HepG2 (cell line): ENCODE results near the gene NECAB2. TPM values are rescaled to one million over a fixed set of nuclear protein-coding genes. Genes with fewer than 3 reads are reported as not detected.

Experiments
- ARID2 ChIP-seq: sonication (generic); formaldehyde crosslinking; IDR thresholded peaks from 2 replicates; pipeline ENCODE4 v1.8.1; 2022; ENCODE audit warnings: mild to moderate bottlenecking, missing genetic modification reagents, borderline replicate concordance
- GMEB2 ChIP-seq: IDR thresholded peaks from 2 replicates; pipeline ENCODE4 v1.6.1; 2016; ENCODE audit warnings: missing biosample characterization, missing genetic modification reagents, low read depth
- HMGXB3 ChIP-seq: sonication (generic); formaldehyde crosslinking; IDR thresholded peaks from 2 replicates; pipeline ENCODE4 v1.4.0; 2020; ENCODE audit warnings: missing genetic modification reagents, borderline replicate concordance
- HOXA3 ChIP-seq: sonication (generic); formaldehyde crosslinking; IDR thresholded peaks from 2 replicates; pipeline ENCODE4 v1.5.0; 2020; ENCODE audit warnings: missing genetic modification reagents
- KLF9 ChIP-seq: IDR thresholded peaks from 2 replicates; pipeline ENCODE4 v1.6.1; 2016; ENCODE audit warnings: low read depth
- MYNN ChIP-seq: sonication (generic); formaldehyde crosslinking; IDR thresholded peaks from 2 replicates; pipeline ENCODE4 v1.4.0; 2020; ENCODE audit warnings: mild to moderate bottlenecking, low read depth, missing genetic modification reagents
- YY1 ChIP-seq: IDR thresholded peaks from 2 replicates; pipeline ENCODE4 v1.6.1; 2011; ENCODE audit warnings: low read length, low read depth, moderate library complexity, mild to moderate bottlenecking; ENCODE audit not compliant: insufficient read depth, insufficient replicate concordance
- ZNF550 ChIP-seq: sonication (generic); formaldehyde crosslinking; IDR thresholded peaks from 2 replicates; pipeline ENCODE4 v1.4.0; 2020; ENCODE audit warnings: mild to moderate bottlenecking, missing genetic modification reagents, borderline replicate concordance
- ZNF562 ChIP-seq: sonication (generic); formaldehyde crosslinking; IDR thresholded peaks from 2 replicates; pipeline ENCODE4 v1.8.0; 2022; ENCODE audit warnings: missing genetic modification reagents, borderline replicate concordance
- ZNF724P ChIP-seq: sonication (generic); formaldehyde crosslinking; IDR thresholded peaks from 2 replicates; pipeline ENCODE4 v1.8.0; 2022; ENCODE audit warnings: missing genetic modification reagents, borderline replicate concordance
- ZNF737 ChIP-seq: sonication (generic); formaldehyde crosslinking; IDR thresholded peaks from 2 replicates; pipeline ENCODE4 v1.5.0; 2020; ENCODE audit warnings: missing genetic modification reagents, mild to moderate bottlenecking, borderline replicate concordance
- polyA plus RNA-seq, 8 experiments: library from polyadenylated mRNA; depleted of rRNA in 3 of 8; stranded (reverse) in 7 of 8; unstranded in 1 of 8; fragments of >200 nt; fragmentation: Illumina TruSeq in 4 of 8; extraction: Trizol in 4 of 8; gene quantifications; 2 replicates each; pipeline versions ENCODE4 v1.2.1 to v1.2.3, GENCODE V29; 2011 to 2016; ENCODE audit warnings: low read depth in 4 of 8, missing spikeins in 1 of 8, mixed read lengths in 1 of 8; ENCODE audit not compliant: insufficient read depth in 1 of 8
- total RNA-seq, 5 experiments: library from RNA; depleted of rRNA; stranded (reverse); fragments of >200 nt; fragmentation: Illumina TruSeq; extraction: Trizol; gene quantifications; 2 replicates each; pipeline ENCODE4 v1.2.3, GENCODE V29; 2016; ENCODE audit warnings: low read depth in 1 of 5
- TF ChIP-seq, protein P1 (sequence below): sonication (generic); formaldehyde crosslinking; IDR thresholded peaks from 2 replicates; pipeline ENCODE4 v1.4.0; 2020; ENCODE audit warnings: missing genetic modification reagents, borderline replicate concordance
- TF ChIP-seq, protein P2 (sequence below): sonication (generic); formaldehyde crosslinking; IDR thresholded peaks from 2 replicates; pipeline ENCODE4 v1.4.0; 2020; ENCODE audit warnings: missing genetic modification reagents
- TF ChIP-seq, protein P3 (sequence below): sonication (generic); formaldehyde crosslinking; IDR thresholded peaks from 2 replicates; pipeline ENCODE4 v1.5.0; 2020; ENCODE audit warnings: missing genetic modification reagents, mild to moderate bottlenecking, borderline replicate concordance
- TF ChIP-seq, protein P4 (sequence below): sonication (generic); formaldehyde crosslinking; IDR thresholded peaks from 2 replicates; pipeline ENCODE4 v1.8.1; 2023; ENCODE audit warnings: missing genetic modification reagents, inconsistent platforms, borderline replicate concordance

The NECAB2 gene
- total and polyA plus RNA-seq, 2 of the 13 experiments (the other 11 are each of a cell fraction or from before 2014, with no cell fraction given): 0.21 to 0.49 TPM

- TF ChIP-seq, protein P1, sequence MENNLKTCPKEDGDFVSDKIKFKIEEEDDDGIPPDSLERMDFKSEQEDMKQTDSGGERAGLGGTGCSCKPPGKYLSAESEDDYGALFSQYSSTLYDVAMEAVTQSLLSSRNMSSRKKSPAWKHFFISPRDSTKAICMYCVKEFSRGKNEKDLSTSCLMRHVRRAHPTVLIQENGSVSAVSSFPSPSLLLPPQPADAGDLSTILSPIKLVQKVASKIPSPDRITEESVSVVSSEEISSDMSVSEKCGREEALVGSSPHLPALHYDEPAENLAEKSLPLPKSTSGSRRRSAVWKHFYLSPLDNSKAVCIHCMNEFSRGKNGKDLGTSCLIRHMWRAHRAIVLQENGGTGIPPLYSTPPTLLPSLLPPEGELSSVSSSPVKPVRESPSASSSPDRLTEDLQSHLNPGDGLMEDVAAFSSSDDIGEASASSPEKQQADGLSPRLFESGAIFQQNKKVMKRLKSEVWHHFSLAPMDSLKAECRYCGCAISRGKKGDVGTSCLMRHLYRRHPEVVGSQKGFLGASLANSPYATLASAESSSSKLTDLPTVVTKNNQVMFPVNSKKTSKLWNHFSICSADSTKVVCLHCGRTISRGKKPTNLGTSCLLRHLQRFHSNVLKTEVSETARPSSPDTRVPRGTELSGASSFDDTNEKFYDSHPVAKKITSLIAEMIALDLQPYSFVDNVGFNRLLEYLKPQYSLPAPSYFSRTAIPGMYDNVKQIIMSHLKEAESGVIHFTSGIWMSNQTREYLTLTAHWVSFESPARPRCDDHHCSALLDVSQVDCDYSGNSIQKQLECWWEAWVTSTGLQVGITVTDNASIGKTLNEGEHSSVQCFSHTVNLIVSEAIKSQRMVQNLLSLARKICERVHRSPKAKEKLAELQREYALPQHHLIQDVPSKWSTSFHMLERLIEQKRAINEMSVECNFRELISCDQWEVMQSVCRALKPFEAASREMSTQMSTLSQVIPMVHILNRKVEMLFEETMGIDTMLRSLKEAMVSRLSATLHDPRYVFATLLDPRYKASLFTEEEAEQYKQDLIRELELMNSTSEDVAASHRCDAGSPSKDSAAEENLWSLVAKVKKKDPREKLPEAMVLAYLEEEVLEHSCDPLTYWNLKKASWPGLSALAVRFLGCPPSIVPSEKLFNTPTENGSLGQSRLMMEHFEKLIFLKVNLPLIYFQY: peak; percentile 84; the same call in 1 of the 2 replicates
- TF ChIP-seq ZNF724P (CRISPR knock-in tag): peak; percentile 79; the same call in 1 of the 2 replicates
- TF ChIP-seq HOXA3: peak; percentile 91; the same call in 1 of the 2 replicates
- TF ChIP-seq ARID2 (CRISPR knock-in tag): peak; percentile 93
- TF ChIP-seq HMGXB3 (CRISPR knock-in tag): peak; percentile 92
- no peak for TF ChIP-seq ZNF562
- no peak for TF ChIP-seq ZNF550 (CRISPR knock-in tag)
- TF ChIP-seq, protein P2, sequence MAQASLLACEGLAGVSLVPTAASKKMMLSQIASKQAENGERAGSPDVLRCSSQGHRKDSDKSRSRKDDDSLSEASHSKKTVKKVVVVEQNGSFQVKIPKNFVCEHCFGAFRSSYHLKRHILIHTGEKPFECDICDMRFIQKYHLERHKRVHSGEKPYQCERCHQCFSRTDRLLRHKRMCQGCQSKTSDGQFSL (CRISPR knock-in tag): no peak
- TF ChIP-seq, protein P3, sequence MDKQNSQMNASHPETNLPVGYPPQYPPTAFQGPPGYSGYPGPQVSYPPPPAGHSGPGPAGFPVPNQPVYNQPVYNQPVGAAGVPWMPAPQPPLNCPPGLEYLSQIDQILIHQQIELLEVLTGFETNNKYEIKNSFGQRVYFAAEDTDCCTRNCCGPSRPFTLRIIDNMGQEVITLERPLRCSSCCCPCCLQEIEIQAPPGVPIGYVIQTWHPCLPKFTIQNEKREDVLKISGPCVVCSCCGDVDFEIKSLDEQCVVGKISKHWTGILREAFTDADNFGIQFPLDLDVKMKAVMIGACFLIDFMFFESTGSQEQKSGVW (CRISPR knock-in tag): no peak; the same call in 1 of the 2 replicates
- no peak for TF ChIP-seq YY1
- TF ChIP-seq, protein P4, sequence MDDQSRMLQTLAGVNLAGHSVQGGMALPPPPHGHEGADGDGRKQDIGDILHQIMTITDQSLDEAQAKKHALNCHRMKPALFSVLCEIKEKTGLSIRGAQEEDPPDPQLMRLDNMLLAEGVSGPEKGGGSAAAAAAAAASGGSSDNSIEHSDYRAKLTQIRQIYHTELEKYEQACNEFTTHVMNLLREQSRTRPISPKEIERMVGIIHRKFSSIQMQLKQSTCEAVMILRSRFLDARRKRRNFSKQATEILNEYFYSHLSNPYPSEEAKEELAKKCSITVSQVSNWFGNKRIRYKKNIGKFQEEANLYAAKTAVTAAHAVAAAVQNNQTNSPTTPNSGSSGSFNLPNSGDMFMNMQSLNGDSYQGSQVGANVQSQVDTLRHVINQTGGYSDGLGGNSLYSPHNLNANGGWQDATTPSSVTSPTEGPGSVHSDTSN (CRISPR knock-in tag): no peak
- 0 out of 2 replicates have a peak, but pooled peaks have one; percentile 60 for TF ChIP-seq GMEB2 (CRISPR knock-in tag)
- no peak for TF ChIP-seq ZNF737 (CRISPR knock-in tag)
- TF ChIP-seq MYNN (CRISPR knock-in tag): 0 out of 2 replicates have a peak, but pooled peaks have one; percentile 24
- peak; percentile 90; the same call in 1 of the 2 replicates for TF ChIP-seq KLF9 (CRISPR knock-in tag)
Observed at GRCh38 chr16:83942815-83943515, 25.1 kb upstream of the NECAB2 start (continued).
